Renal cortex interstitium (tissue), 11 donors: ENCODE results near the gene EXTL2. TPM values are rescaled to one million over a fixed set of nuclear protein-coding genes. Genes with fewer than 3 reads are reported as not detected.
A peak's percentile ranks its signal among the peaks of the same experiment; 100 is the strongest.
"Not testable (repeated sequence)": the region's sequence is repeated elsewhere in the genome, so short reads cannot be mapped to it uniquely, and the experiment has no call there.

Source experiments
- DNase-seq, 11 donors: peaks; one replicate each; pipeline ENCODE4 v3.0.0-alpha.2; 2013; ENCODE audit warnings: low read depth in 9 of 11, low spot score in 4 of 11; ENCODE audit errors: extremely low read depth in 1 of 11
- polyA plus RNA-seq, 3 donors: library from polyadenylated mRNA; unstranded; fragments of 120-200 nt; gene quantifications; one replicate each; pipeline ENCODE4 v1.2.1, GENCODE V29; 2013; ENCODE audit not compliant: insufficient read length in 3 of 3

Gene EXTL2
- polyA plus RNA-seq, 3 donors, result 56.0 to 68.1 (median 64.5) TPM

- DNase-seq, result peak in 10 of 11 donors; percentile 15 to 57 (median 35)
Observed at GRCh38 chr1:100921110-100921706, 26.6 kb upstream of the EXTL2 start.

- no peak for DNase-seq
Observed at GRCh38 chr1:100912019-100912418, 17.4 kb upstream of the EXTL2 start.

GRCh38 chr1:100909018-100909417 lies 14.4 kb upstream of the EXTL2 start:
- no peak for DNase-seq

GRCh38 chr1:100907887-100908286 lies 13.2 kb upstream of the EXTL2 start:
- no peak for DNase-seq

GRCh38 chr1:100905181-100905580 lies 10.5 kb upstream of the EXTL2 start:
- DNase-seq, result no peak

- DNase-seq, result no peak
Observed at GRCh38 chr1:100904528-100904927, 9.9 kb upstream of the EXTL2 start.

- no peak for DNase-seq
Observed at GRCh38 chr1:100903777-100904176, 9.1 kb upstream of the EXTL2 start.

GRCh38 chr1:100902365-100902764 lies 7.7 kb upstream of the EXTL2 start:
- DNase-seq, result no peak

- DNase-seq, result peak in 8 of 11 donors; percentile 10 to 34 (median 22)
Observed at GRCh38 chr1:100896481-100896982, 1.9 kb upstream of the EXTL2 start.

GRCh38 chr1:100895540-100896480 lies 1.2 kb upstream of the EXTL2 start, which contains the start of gene SLC30A7:
Gene SLC30A7 (plus strand): TSS chr1:100896090. CDS start chr1:100896263, 173 bp downstream.
- DNase-seq, result peak; percentile 74 to 90 (median 83)

GRCh38 chr1:100893718-100894117 lies 924 bp downstream of the EXTL2 start:
- DNase-seq, result no peak

- no peak for DNase-seq
Observed at GRCh38 chr1:100892554-100892953, 2.1 kb downstream of the EXTL2 start.

- DNase-seq, result no peak
Observed at GRCh38 chr1:100891380-100891779, 3.3 kb downstream of the EXTL2 start.

- DNase-seq, result not testable (repeated sequence)
Observed at GRCh38 chr1:100889869-100890482, 4.7 kb downstream of the EXTL2 start.

GRCh38 chr1:100889007-100889406 lies 5.6 kb downstream of the EXTL2 start:
- not testable (repeated sequence) for DNase-seq

GRCh38 chr1:100883963-100884362 lies 10.7 kb downstream of the EXTL2 start:
- no peak for DNase-seq

GRCh38 chr1:100882698-100883097 lies 11.9 kb downstream of the EXTL2 start:
- no peak for DNase-seq

GRCh38 chr1:100881687-100882086 lies 13.0 kb downstream of the EXTL2 start:
- no peak for DNase-seq

GRCh38 chr1:100879422-100879821 lies 15.2 kb downstream of the EXTL2 start:
- no peak for DNase-seq

GRCh38 chr1:100876291-100876690 lies 18.4 kb downstream of the EXTL2 start:
- DNase-seq, result no peak
